ENCODE results near the gene GSPT1. TPM values are rescaled to one million over a fixed set of nuclear protein-coding genes. Genes with fewer than 3 reads are reported as not detected.
"Not testable (repeated sequence)": the region's sequence is repeated elsewhere in the genome, so short reads cannot be mapped to it uniquely, and the experiment has no call there.

GSPT1 gene
- total RNA-seq, 1 donor from 2014 or later, result 94.3 TPM

DNA sequence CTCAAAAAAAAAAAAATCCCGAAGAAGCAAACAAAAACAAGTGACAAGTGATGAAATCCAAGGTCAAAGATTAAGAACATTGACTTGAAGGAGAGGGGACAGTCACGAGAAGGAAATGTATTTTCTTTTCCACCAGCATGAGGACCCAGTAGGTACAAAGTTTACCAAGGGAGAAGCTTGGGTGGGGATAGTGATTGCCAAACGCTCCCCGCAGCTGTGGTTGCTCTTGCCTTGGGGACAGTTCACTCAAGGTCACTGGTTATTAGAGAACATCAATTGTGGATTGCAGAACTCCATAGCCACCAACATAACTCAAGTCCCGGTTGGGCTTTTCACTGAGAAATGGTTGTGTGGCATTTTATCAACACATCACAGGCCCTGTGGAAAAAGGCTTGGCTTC, 91.4 kb downstream of the GSPT1 start:
- DNase-seq (ENCODE audit: low spot score), result no peak
- H2AFZ ChIP-seq (replicated peaks), result no peak overlapping the region
- Mint-ChIP-seq H3K9me3 (no peaks in the 10 kb centered on the region), H3K27ac (no peak overlapping the region), H3K4me1 (no peaks in the 10 kb centered on the region), H3K36me3 (no peaks in the 10 kb centered on the region), H3K27me3 (ENCODE audit: insufficient read depth, low read depth) (no peaks in the 10 kb centered on the region), H3K4me3 (no peak overlapping the region)
- no peak overlapping the region for H3K4me2 ChIP-seq
- no peak overlapping the region for H3K9ac ChIP-seq
- no peaks in the 10 kb centered on the region for H3K4me1 ChIP-seq
- no peak overlapping the region for H3K27ac ChIP-seq
- H4K20me1 ChIP-seq (ENCODE audit: low read depth), result no peaks in the 10 kb centered on the region
- no peaks in the 10 kb centered on the region for H3K79me2 ChIP-seq (ENCODE audit: low read depth)
- no peaks in the 10 kb centered on the region for H3K27me3 ChIP-seq
- H3K4me3 ChIP-seq, result no peak overlapping the region
- TF ChIP-seq EZH2phosphoT487 (IDR thresholded peaks at IDR 0.05) (no peak), EZH2 (IDR thresholded peaks at IDR 0.05) (no peak)
- TF ChIP-seq, protein P1, sequence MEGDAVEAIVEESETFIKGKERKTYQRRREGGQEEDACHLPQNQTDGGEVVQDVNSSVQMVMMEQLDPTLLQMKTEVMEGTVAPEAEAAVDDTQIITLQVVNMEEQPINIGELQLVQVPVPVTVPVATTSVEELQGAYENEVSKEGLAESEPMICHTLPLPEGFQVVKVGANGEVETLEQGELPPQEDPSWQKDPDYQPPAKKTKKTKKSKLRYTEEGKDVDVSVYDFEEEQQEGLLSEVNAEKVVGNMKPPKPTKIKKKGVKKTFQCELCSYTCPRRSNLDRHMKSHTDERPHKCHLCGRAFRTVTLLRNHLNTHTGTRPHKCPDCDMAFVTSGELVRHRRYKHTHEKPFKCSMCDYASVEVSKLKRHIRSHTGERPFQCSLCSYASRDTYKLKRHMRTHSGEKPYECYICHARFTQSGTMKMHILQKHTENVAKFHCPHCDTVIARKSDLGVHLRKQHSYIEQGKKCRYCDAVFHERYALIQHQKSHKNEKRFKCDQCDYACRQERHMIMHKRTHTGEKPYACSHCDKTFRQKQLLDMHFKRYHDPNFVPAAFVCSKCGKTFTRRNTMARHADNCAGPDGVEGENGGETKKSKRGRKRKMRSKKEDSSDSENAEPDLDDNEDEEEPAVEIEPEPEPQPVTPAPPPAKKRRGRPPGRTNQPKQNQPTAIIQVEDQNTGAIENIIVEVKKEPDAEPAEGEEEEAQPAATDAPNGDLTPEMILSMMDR (IDR thresholded peaks at IDR 0.05), result no peak
- H3F3A ChIP-seq (ENCODE audit: low read depth), result no peaks in the 10 kb centered on the region
- H3K9me3 ChIP-seq (ENCODE audit: low read depth), result no peaks in the 10 kb centered on the region
- H3K36me3 ChIP-seq, result no peaks in the 10 kb centered on the region

DNA sequence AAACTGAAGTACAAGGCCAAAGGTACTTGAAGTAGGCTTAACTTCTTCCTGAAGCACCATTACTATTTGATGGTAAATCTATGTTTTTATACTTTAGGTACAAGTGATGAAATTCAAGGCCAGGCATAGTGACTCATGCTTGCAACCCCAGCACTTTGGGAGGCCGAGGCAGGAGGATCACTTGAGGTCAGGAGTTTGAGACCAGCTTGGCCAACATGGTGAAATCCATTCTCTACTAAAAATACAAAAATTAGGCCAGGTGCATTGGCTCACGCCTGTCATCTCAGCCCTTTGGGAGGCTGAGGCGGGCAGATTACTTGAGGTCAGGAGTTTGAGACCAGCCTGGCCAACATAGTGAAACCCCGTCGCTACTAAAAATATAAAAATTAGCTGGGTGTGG, 92.1 kb downstream of the GSPT1 start:
- H3K4me2 ChIP-seq; H3K27ac Mint-ChIP-seq; H3K27me3 ChIP-seq; H3K4me3 Mint-ChIP-seq; H3K9me3 Mint-ChIP-seq; H3K9me3 ChIP-seq (ENCODE audit: low read depth); H3K27ac ChIP-seq; H4K20me1 ChIP-seq (ENCODE audit: low read depth); H3K27me3 Mint-ChIP-seq (ENCODE audit: insufficient read depth, low read depth); H3K79me2 ChIP-seq (ENCODE audit: low read depth); H3K4me1 Mint-ChIP-seq; H2AFZ ChIP-seq (replicated peaks); H3K4me3 ChIP-seq; H3F3A ChIP-seq (ENCODE audit: low read depth); H3K36me3 ChIP-seq; DNase-seq (ENCODE audit: low spot score); H3K36me3 Mint-ChIP-seq; H3K4me1 ChIP-seq; H3K9ac ChIP-seq: not testable (repeated sequence)

DNA sequence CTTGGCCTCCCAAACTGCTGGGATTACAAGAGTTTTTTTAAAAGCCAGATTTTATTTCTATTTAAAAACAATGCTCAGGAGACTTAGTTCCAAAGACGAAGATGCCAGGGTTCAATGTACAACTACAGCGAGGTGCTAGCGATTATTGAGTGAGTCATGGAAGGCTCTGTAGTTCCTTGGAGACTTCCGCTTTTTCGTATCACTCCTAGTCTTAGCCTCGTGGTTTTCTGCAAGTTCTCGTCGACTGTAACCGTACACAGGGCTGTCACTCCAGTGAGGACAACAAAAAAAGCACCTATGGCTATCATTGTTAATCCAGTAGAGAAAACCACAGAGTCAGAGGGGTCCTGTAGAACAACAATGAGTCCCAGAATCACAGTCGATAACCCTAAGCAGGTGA, 96.0 kb downstream of the GSPT1 start:
- Mint-ChIP-seq H3K4me3 (no peak overlapping the region), H3K4me1 (no peaks in the 10 kb centered on the region), H3K27ac (no peak overlapping the region), H3K9me3 (no peaks in the 10 kb centered on the region), H3K27me3 (ENCODE audit: insufficient read depth, low read depth) (peaks cover 3% of the 10 kb centered on the region), H3K36me3 (no peaks in the 10 kb centered on the region)
- no peaks in the 10 kb centered on the region for H3F3A ChIP-seq (ENCODE audit: low read depth)
- H3K4me1 ChIP-seq, result no peaks in the 10 kb centered on the region
- no peak overlapping the region for H2AFZ ChIP-seq (replicated peaks)
- H3K36me3 ChIP-seq, result no peaks in the 10 kb centered on the region
- H3K79me2 ChIP-seq (ENCODE audit: low read depth), result no peaks in the 10 kb centered on the region
- H3K27me3 ChIP-seq, result no peaks in the 10 kb centered on the region
- no peaks in the 10 kb centered on the region for H3K9me3 ChIP-seq (ENCODE audit: low read depth)
- no peak for DNase-seq (ENCODE audit: low spot score)
- no peak overlapping the region for H3K4me3 ChIP-seq
- H3K27ac ChIP-seq, result no peak overlapping the region
- no peak overlapping the region for H3K9ac ChIP-seq
- H4K20me1 ChIP-seq (ENCODE audit: low read depth), result no peaks in the 10 kb centered on the region
- no peak overlapping the region for H3K4me2 ChIP-seq
- TF ChIP-seq EZH2phosphoT487 (IDR thresholded peaks at IDR 0.05), result no peak
- TF ChIP-seq EZH2 (IDR thresholded peaks at IDR 0.05), result no peak
- TF ChIP-seq, protein P1 (IDR thresholded peaks at IDR 0.05), result no peak

DNA sequence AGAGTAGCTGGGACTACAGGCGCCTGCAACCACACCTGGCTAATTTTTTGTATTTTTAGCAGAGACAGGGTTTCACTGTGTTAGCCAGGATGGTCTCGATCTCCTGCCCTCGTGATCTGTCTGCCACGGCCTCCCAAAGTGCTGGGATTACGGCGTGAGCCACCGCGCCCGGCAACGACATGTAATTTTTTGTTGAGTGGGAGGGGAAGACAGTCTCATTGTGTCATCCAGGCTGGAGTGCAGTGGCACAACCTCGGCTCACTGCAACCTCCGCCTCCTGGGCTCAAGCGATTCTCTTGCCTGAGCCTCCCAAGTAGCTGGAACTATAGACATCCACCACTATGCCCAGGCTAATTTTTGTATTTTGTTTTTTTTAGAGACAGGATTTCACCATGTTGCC, 96.8 kb downstream of the GSPT1 start:
- H3K4me2 ChIP-seq; H3K27ac Mint-ChIP-seq; H3K36me3 ChIP-seq; H3K27me3 Mint-ChIP-seq (ENCODE audit: insufficient read depth, low read depth); H3K27ac ChIP-seq; H3K4me1 ChIP-seq; H3K9ac ChIP-seq; H2AFZ ChIP-seq (replicated peaks); H3K4me3 Mint-ChIP-seq; H3K4me3 ChIP-seq; H3K27me3 ChIP-seq; H3K79me2 ChIP-seq (ENCODE audit: low read depth); H3K36me3 Mint-ChIP-seq; H3K9me3 Mint-ChIP-seq; H3K4me1 Mint-ChIP-seq; H3K9me3 ChIP-seq (ENCODE audit: low read depth); DNase-seq (ENCODE audit: low spot score); H3F3A ChIP-seq (ENCODE audit: low read depth); H4K20me1 ChIP-seq (ENCODE audit: low read depth): not testable (repeated sequence)

Small RNA genes within 50 kb of the gene (small RNA-seq; reads per million reads assigned to genes)
- gene AC007216.5, result not detected
- not detected for gene COX6CP1

Other genes with a start within 250 kb of the GSPT1 start
- 48.7 and 84.2 TPM in 2 replicates for gene SNN, start 247.5 kb downstream of the GSPT1 start, total RNA-seq (ENCODE audit: low replicate concordance)
- 7.4 and 11.4 TPM in 2 replicates for gene TXNDC11, start 173.1 kb downstream of the GSPT1 start, total RNA-seq (ENCODE audit: low replicate concordance)
- gene ZC3H7A, start 118.7 kb downstream of the GSPT1 start, total RNA-seq (ENCODE audit: low replicate concordance), result 33.8 and 82.6 TPM in 2 replicates
- gene RSL1D1, start 64.4 kb downstream of the GSPT1 start, total RNA-seq (ENCODE audit: low replicate concordance), result 183 and 384 TPM in 2 replicates
- gene NPIPB2, start 26.1 kb upstream of the GSPT1 start, total RNA-seq (ENCODE audit: low replicate concordance), result 7.3 TPM in 2 replicates
- gene TNFRSF17, start 49.3 kb upstream of the GSPT1 start, total RNA-seq (ENCODE audit: low replicate concordance), result not detected in 2 replicates
- 6.3 and 7.2 TPM in 2 replicates for gene SNX29, start 60.8 kb upstream of the GSPT1 start, total RNA-seq (ENCODE audit: low replicate concordance)

Data from neural progenitor cell (in vitro differentiated cells).